Measurements from ENCODE around the gene SPEF2.

GRCh38 chr5:35785601-35786085 lies 168.0 kb downstream of the SPEF2 start:
- TF ChIP-seq CTCF (IDR thresholded peaks at IDR 0.05) (no peak), POLR2AphosphoS5 (IDR thresholded peaks at IDR 0.05) (no peak), POLR2A (IDR thresholded peaks at IDR 0.05) (no peak)
